MM.1S (cell line): ENCODE data around the gene CGRRF1.

Experiments
- CTCF ChIP-seq: fragments of 300-600 bp; sonication (generic); IDR thresholded peaks from 2 replicates; pipeline ENCODE4 v1.5.1; 2016; ENCODE audit warnings: antibody characterized with exemption, low read length, mixed read lengths
- EZH2 ChIP-seq: fragments of 300-600 bp; sonication (generic); optimal IDR thresholded peaks from 2 replicates; pipeline ENCODE3; 2017; ENCODE audit warnings: low read depth, mild to moderate bottlenecking, antibody characterized with exemption, low read length, mixed read lengths

GRCh38 chr14:54577494-54577893 lies 67.8 kb downstream of the CGRRF1 start:
- TF ChIP-seq CTCF (no peak), EZH2 (no peak)
